Fibroblast of villous mesenchyme (primary cell): ENCODE measurements around the gene ANKRD52. TPM values are rescaled to one million over a fixed set of nuclear protein-coding genes. Genes with fewer than 3 reads are reported as not detected.

Source experiments
- DNase-seq: peaks from one replicate; pipeline ENCODE4 v3.0.0-alpha.2; 2010; ENCODE audit warnings: low read depth
- H3K4me3 ChIP-seq: 2 replicates; pipeline ENCODE4 v1.5.1; 2011; ENCODE audit warnings: low read depth, mild to moderate bottlenecking, low read length
- total RNA-seq: library from RNA; depleted of rRNA; stranded (reverse); fragments of >200 nt; gene quantifications from 2 replicates; pipeline ENCODE4 v1.2.3, GENCODE V29; 2012
- TF ChIP-seq, protein P1 (sequence below): IDR thresholded peaks from 2 replicates; pipeline ENCODE4 v1.5.1; 2012; ENCODE audit warnings: low read depth, mild to moderate bottlenecking, low read length; ENCODE audit not compliant: insufficient read depth

Gene ANKRD52
- total RNA-seq, 1 donor = 25.9 TPM

DNA sequence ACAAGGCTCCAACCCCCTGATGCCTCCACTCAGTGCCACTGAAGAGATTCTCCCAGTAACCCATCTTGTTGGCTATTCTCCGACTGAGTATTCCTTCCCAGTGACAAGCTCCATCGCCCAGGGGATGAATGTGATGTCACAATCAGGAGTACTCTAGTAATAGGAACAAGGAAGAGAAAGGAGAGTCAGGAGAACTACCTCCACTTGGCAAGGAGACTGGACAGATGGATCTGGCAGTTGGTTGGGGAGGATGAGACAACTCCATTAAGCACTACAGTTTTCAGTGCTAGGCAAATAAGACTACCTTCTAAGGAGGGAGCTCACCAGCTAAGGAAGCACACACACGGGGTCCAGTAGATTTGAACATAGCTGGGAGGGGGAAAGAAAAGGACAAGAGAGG, 41.7 kb downstream of the ANKRD52 start:
- DNase-seq = no peak
- TF ChIP-seq, protein P1, sequence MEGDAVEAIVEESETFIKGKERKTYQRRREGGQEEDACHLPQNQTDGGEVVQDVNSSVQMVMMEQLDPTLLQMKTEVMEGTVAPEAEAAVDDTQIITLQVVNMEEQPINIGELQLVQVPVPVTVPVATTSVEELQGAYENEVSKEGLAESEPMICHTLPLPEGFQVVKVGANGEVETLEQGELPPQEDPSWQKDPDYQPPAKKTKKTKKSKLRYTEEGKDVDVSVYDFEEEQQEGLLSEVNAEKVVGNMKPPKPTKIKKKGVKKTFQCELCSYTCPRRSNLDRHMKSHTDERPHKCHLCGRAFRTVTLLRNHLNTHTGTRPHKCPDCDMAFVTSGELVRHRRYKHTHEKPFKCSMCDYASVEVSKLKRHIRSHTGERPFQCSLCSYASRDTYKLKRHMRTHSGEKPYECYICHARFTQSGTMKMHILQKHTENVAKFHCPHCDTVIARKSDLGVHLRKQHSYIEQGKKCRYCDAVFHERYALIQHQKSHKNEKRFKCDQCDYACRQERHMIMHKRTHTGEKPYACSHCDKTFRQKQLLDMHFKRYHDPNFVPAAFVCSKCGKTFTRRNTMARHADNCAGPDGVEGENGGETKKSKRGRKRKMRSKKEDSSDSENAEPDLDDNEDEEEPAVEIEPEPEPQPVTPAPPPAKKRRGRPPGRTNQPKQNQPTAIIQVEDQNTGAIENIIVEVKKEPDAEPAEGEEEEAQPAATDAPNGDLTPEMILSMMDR = no peak
- H3K4me3 ChIP-seq = no peak overlapping the region

DNA sequence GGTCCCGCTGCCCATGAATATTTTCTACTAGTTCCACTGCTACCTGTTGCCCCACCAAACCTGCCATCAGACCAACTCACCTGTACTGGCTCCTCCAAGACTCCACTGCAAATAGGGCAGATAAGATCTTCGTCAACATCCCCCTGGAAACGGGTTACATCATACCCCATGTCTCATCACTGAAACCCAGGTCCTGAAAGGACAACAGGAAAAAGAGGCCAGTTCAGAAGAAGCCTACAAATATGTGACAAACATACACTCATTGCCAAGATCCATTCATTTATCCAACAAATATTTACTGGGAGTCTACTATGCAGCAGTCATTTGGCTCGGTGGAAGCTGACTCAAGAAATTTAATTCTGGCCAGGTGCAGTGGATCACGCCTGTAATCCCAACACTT, 44.3 kb downstream of the ANKRD52 start:
- no peak for DNase-seq
- TF ChIP-seq, protein P1 = no peak
- no peak overlapping the region for H3K4me3 ChIP-seq

DNA sequence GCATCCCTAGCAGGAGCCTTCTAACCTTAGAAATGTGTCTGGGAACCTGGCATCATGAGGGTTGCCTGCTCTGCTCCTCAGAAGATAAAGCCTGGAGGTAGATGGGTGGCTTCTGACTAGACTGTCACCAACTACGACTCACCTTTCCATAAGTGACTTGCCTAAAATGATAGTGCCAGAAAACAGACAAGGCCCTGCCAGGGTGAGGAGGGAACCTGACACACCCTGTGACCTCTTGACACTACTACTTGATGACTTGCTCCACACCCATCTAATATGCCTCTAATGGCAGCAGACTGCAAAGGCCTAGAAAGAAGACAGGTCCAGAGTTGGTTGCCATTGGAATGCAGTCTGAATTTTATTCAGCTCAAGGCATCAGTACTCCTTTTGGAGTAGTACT, 45.8 kb downstream of the ANKRD52 start:
- H3K4me3 ChIP-seq = no peak overlapping the region
- no peak for DNase-seq
- TF ChIP-seq, protein P1 = no peak

DNA sequence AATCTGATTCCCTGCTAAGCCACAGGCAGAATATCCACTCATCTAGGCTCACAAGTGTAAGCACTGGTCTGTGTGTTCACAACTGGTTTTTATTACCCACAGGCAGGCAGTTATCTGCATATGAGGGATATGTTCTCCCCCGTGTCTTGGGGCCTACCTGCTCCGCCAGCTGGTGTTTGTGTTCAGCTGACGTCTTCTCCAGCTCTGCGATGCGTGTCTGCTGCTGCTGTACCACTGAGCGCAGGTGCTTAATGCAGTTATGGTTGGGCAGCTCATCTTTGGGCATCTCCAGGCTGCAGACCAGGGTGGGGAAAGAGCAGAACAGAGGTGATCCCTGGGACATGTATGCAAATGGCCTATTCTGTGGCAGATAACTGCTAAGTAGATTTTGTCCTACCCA, 50.2 kb downstream of the ANKRD52 start:
- DNase-seq = no peak

DNA sequence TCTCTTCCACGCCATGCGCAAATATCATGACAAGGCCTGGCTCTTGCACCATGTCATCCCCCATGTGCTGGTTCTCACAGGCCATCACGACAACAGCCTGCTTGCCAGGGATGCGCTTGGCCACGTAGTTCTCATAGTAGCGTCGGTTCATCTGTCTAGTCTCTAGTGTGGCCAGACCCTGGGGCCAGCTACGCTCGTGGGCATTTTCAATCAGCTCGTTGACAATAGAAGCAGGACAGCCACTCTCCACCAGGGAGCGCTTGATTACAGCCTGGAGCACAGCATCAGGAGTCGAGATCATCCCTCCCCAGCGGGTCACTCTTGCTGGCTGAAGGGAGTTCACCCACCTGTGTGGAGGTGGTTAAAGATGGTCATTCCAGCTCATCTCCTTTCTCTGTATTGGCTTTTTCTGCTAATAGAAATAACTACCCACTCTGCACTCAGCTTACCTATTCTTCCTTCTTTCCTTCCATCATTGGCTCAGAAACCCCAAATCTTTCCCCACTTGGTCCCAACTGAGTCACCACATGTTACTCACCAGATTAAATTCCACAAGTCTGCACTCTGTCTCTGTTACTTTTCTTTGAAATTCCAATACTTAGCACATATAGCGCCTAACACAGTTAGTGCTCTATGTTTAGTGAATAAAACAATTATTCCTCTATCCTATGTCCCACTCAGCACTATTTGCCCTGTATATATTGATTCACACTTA, 51.6 kb downstream of the ANKRD52 start:
- H3K4me3 ChIP-seq = no peak overlapping the region
- TF ChIP-seq, protein P1 = peak; percentile 73
- DNase-seq = peak; percentile 59

More for the DNA sequence above, 50.2 kb downstream of the ANKRD52 start:
- TF ChIP-seq, protein P1 = no peak
- no peak overlapping the region for H3K4me3 ChIP-seq

DNA sequence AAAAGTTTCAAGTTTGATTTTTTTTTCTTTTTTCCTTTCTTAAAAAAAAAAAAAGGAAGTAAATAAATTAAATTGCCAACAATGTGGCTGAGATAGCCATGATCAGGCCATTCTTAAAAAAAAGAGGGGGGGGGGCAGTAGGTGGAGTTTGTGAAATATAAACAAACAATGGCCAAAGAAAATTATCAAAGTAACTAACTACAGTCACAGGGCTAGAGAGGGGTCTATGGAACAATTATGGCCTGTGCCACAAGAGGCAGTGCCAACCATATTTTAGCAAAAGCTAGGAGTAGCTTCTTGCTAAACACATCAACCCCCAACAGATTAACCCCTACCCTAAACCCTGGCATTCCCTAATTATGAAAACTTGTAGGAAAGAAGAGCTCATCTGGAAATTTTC, 52.7 kb downstream of the ANKRD52 start:
- TF ChIP-seq, protein P1 = no peak
- no peak overlapping the region for H3K4me3 ChIP-seq
- no peak for DNase-seq

DNA sequence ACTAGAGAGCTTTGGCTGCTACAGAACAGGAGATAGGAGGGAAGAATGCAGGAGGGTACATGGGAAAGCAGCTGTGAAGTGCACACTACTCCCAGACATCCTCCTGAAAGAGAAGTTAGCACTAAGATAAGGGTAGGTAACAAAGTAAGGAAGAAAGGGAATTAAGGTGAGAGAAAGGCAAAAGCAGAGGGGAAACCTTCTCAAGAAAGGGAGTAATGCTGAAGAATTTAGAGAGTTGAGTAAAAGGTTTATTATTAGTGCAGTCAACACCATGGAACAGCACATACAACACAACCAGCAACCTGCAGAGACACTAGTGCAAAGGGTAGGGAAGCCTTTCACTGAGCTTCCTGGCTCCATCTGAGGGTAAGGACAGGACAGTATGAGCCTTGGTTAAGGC, 53.9 kb downstream of the ANKRD52 start:
- DNase-seq = no peak
- H3K4me3 ChIP-seq = no peak overlapping the region
- TF ChIP-seq, protein P1 = no peak
